ENCODE data around the gene AWAT2.

GRCh38 chrX:70088751-70089150, 39.0 kb upstream of the AWAT2 start:
- no peak for TF ChIP-seq EZH2 (IDR thresholded peaks at IDR 0.05; ENCODE audit: insufficient read depth, poor library complexity, severe bottlenecking)
- TF ChIP-seq EZH2phosphoT487 (IDR thresholded peaks at IDR 0.05; ENCODE audit: insufficient read depth, low read depth) = no peak
